HG03097 (cell line): Measurements from ENCODE around the gene ORM2.
"Not testable (repeated sequence)": the region's sequence is repeated elsewhere in the genome, so short reads cannot be mapped to it uniquely, and the experiment has no call there.

Experiments
- ATAC-seq: cut with Tn5 transposase; IDR thresholded peaks from one replicate; pipeline ENCODE4 v1.9.1; 2021; ENCODE audit not compliant: unreplicated experiment, low FRiP score

Gene ORM2

GRCh38 chr9:114328937-114329624 is 588 bp upstream of the ORM2 start:
- ATAC-seq: not testable (repeated sequence)

- ATAC-seq: no peak
Measured at GRCh38 chr9:114330636-114331035, 967 bp downstream of the ORM2 start.

DNA sequence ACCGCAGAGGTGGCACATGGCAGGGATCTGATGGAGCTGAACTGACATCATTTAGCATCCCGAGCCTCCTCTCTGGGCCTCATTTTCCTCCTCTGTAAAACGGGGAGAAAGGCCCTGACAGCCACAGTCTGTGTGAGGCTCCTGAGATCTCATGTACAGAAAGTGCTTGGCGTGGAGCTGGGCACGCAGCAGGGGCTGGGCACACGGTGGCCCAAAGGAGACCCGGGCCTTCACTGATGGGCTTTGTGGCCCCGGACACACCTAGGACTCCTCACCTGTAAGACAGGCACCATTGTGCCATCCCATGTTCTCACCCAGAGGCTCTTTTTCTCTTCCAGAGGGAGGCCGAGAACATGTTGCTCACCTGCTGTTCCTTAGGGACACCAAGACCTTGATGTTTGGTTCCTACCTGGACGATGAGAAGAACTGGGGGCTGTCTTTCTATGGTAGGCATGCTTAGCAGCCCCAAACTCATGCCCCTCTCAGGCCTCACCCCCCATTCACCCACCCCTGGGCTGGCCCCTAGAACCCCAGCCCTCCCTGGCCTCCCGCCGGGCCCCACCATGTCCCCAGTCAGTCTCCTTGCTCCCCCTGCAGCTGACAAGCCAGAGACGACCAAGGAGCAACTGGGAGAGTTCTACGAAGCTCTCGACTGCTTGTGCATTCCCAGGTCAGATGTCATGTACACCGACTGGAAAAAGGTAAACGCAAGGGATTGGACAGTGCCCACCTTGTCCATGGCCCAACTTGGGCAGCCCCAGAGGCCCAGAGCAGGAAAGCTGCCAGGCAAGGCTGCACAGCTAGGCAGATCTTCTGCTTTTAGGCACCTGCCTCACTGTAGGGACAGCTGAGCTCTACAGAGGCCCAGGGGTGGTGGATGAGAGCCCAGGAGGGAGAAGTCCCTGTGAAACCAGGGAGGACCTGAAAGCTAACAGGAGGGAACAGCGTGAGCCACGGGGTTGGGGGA is 1.8 kb downstream of the ORM2 start:
- not testable (repeated sequence) for ATAC-seq

DNA sequence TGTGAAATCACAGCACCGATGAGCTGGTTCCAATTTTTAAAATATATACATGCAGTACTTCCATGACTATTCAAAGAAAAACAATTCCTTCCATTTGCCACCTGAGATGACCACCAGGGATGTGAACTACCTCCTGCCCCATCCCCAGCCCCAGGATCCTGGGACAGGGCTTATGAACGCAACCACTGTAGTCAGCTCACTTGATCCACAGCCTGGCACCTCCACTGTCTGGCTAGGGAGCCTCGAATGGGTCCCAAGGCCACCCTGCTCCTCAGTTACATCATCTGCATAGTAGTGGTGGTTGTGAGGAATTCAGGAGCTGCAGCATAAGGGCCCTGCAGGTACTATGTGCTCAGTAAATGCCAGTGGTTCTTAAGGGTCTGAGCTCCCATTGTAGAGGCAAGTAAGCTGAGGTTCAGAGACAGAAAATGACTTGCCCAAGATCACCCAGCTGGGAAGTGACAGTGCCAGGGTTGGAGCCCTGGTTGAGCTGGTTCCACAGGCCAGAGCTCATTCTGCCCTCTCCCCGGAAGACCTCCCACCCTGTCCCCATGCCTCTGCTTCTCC is 2.9 kb downstream of the ORM2 start:
- ATAC-seq: not testable (repeated sequence)

GRCh38 chr9:114333718-114334117 is 4.0 kb downstream of the ORM2 start:
- not testable (repeated sequence) for ATAC-seq

DNA sequence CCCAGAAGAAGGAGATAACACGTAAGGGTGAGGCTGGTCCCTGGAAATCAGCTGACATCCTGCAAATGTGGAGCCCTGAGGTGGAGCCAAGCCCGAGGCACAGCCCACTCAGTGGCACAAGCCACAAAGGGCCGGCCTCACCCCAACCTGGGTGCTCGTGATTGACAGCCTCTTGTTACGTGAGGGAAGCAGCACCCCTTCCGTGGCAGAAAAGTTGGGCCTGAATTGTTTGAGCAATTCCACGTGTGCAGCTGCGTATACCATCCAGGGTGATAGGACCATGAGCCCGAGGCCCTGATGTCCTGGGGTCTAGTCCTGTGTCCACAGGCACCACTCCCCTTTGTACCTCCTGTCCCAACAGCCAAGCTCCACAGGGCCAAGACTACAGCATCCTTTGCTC is 4.8 kb downstream of the ORM2 start:
- ATAC-seq: no peak

DNA sequence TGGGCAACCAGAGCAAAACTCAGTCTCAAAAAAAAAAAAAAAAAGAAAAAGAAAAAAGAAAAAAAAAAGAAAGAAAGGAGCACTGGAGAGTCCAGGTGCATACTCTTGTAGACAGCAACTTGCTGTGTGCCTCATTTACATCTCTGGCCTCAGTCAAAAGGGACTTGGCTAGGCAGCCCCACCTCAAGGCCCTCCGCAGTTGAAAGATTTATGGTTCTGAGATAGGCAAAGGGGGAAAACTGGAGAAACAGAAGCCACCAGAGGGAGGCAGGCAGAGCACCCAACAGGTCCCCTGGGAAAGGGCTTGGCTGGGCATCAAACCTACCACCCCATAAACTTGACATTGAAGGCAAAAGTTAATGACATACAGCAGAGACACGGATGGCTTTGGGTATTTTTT is 6.1 kb downstream of the ORM2 start:
- ATAC-seq: no peak

- ATAC-seq: no peak
Measured at GRCh38 chr9:114336157-114336556, 6.5 kb downstream of the ORM2 start.

GRCh38 chr9:114336699-114337395 is 7.2 kb downstream of the ORM2 start:
- no peak for ATAC-seq

- no peak for ATAC-seq
Measured at GRCh38 chr9:114338187-114338586, 8.5 kb downstream of the ORM2 start.

GRCh38 chr9:114339130-114339908 is 9.7 kb downstream of the ORM2 start:
- ATAC-seq: no peak

DNA sequence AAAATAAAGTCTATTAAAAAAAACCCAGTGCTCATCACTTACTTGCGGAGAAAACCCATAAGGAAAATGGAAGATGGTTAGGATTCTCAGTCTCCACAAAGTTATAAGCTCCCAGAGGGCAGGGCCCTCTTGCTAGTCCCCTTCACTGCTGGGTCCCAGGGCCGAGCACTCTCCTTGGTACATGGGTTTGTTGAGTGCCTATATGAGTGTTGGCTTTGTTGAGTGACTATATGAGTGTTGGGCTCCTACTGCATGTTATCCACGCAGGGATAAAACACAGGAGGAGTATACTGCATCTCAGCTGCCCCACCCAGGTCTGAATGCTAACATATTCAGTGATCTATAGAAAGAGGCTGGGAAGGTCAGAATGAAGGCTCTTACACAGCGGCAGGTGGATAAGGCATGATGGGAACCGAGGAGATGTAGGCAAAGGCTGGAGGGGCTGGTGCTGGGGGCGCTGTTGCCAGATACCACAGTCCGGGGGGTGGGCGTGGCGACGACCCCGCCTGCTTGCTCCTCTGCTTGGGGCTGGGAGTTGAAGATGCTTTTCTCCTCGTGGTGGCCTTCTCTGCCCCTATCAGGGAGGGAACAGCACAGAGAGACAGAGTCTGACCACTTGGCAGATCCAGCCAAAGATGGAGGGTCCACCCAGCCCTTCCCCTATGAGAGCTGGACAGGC is 11.6 kb downstream of the ORM2 start:
- ATAC-seq: no peak

- ATAC-seq: no peak
Measured at GRCh38 chr9:114341991-114342390, 12.3 kb downstream of the ORM2 start.

- no peak for ATAC-seq
Measured at GRCh38 chr9:114342755-114343440, 13.2 kb downstream of the ORM2 start.

- ATAC-seq: no peak
Measured at GRCh38 chr9:114343471-114344187, 14.0 kb downstream of the ORM2 start.

DNA sequence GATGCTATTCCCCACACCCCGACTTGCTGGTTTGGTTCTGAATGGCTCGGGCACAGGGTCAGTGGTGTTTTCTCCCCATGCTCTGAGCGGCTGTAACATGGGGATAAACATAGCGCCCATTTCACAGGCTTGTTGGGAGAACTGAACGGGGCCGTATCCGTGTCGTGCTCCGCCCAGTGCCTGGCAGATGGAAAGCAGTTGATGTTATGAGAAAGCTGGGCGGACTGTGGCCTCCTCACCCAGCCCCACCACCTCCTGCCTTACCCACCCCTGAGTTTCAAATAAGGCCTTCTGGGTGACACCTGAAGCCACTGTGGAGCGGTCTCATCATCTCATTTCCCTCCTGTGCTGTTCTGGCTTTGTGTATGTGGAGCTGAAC is 14.5 kb downstream of the ORM2 start:
- no peak for ATAC-seq

- ATAC-seq: no peak
Measured at GRCh38 chr9:114344692-114345091, 15.0 kb downstream of the ORM2 start.

DNA sequence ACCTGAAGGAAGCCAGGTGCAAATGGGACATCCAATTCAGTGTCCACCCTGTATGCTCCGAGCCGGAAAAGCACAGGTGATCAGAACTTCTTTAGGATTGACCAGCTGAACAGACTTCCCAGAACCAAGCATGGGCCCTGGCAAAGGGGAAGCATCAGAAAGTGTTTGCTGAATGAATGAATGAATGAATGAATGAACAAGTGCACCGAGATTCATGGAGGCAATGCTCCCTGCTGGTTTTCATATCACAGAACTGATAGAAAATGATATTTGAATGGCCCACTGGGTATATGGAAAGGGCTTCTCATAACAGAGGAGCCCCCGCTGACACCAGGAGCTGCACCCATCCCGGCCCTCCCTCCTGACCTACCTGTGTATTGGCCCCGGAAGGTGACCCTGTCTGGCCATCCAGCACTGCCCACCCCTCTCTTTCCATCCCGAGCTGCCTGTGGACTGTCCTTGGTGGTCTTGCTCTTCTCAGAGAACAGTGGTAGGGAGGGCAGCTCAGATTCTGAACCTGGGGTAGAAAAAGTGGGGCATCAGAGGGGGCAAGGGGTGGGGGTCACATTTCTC is 15.9 kb downstream of the ORM2 start:
- ATAC-seq: no peak
